HG02798 (cell line): Measurements from ENCODE around the gene HOXB13.

ENCODE experiments used
- ATAC-seq: cut with Tn5 transposase; IDR thresholded peaks from one replicate; pipeline ENCODE4 v1.9.1; 2021; ENCODE audit warnings: mild to moderate bottlenecking; ENCODE audit not compliant: unreplicated experiment, poor library complexity

Gene HOXB13

DNA sequence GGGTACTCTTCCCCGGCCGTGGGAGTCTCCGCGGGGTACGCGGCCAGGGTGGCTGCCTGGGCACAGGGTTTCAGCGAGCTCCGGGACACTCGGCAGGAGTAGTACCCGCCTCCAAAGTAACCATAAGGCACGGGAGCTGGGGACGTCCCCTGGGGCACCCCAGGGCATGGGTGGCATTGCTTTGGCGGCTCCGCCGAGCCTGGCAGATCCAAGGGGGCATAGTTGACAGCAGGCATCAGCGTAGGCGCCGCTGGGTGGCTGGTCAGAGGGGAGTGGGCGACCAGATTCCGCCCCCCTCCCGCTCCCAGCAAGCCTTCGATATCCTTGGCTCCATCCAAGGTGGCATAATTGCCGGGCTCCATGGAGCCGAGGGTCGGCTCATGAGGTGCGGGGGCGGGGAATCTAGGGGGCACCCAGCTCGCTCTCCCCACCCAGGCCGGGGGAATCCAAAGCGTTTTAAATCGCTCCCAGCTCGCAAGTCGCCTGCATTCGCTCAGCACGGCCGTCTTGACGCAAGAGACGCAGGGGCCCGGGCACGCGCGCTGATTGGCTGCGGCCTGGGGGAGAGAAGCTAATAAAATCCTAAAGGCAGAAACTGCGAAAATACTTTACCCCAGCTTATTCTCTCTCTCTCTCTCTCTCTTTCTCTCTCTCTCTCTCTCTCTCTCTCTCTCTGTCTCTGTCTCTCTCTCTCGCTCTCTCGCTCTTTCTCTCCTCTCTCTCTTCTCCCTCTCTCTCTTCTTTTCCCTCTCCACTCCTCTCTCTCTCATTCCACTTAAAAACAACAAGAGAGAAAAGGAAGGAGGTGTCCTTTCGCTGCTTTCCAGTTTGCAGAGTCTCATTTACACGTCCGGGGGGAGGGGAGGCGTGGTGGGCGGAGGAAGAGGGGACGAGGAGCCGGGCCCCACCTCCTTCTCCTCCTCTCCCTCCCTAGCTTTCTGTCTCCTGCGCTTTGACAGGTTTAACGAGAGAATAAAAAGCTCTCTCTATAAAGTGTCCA, at the start of gene HOXB13:
HOXB13 (minus strand) TSS at position 519 of the 1,000 bp plus-strand sequence; CDS start at position 362, 157 bp downstream.
- no peak for ATAC-seq

DNA sequence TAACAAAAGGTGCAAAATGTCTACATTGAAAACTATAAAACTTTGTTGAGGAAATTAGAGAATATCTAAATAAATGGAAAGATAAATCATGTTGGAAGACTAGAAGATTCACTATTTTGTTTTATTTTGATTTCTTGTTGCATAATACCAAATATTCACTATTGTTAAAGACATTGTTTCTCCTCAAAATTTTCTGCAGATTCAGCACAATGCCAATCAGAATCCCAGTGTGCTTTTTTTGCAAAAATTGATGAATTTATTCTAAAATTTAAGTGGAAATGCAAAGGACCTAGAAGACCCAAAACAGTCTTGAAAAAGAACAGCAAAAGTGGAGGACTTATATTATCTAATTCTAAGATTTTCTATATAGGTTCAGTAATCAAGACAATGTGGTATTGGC, 48.1 kb upstream of the HOXB13 start:
- no peak for ATAC-seq

DNA sequence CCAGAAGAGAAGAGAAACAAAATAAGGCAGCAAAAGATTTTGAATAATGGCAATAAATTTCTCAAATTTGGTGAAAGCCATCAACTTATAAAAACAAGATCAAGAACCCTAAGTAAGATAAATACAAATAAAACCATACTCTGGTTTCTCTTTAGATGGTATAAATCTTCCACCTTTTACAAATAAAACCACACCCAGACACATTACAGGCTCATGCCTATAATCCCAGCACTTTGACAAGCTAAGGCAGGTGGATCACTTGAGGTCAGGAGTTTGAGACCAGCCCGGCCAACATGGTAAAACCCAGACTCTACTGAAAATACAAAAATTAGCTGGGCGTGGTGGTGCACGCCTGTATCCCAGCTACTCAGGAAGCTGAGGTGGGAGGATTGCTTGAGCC, 44.7 kb upstream of the HOXB13 start:
- no peak for ATAC-seq

DNA sequence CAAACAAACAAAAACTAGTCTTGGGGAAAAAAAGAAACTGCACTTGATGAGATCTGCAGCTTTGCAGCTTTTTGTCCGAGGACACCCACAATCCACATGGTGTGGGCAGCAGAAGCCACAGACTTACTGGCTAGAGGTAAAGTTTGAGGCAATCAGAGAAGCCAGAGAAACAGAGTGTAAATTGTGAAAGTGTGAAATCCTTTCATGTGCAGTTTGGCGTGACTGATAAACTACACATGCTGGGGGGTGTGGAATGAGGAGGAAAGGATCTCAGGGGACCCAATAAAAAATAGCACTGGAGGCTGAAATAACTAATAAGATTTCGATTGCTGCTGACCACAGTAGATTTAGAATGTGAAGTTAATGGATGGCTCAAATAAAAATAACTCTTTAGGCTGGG, 42.4 kb upstream of the HOXB13 start:
- no peak for ATAC-seq

DNA sequence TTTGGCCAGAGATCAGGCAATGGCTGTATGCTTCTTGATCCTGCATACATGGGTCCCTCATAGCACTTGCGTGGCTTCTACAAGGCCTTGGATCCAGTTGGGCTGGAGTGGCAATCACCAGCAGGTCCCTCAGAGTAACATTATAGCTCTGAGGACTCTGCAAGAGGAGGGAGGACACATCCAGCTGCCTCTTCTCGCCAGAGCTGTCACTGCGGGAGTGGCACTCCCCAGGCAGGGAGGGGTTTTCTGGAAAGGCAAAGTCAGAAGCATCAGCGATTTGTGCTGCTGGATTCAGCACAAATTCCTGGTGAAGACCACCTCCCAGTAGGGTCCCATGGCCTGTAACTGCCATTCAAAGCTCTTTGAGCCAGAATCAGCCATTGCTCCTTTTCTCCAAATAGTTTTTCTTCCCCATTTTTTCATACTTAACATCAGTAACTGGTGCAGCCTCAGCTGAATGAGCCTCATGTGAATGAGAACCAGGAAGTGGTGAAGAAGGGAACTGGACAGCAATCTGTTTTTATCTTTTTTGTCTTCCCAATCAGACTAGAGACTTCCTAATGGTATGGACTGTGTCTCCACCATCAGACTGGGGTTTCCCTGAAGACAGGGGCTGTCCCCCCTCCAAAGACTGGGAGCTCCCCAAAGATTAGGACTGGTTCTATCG, 40.6 kb upstream of the HOXB13 start:
- ATAC-seq: no peak

DNA sequence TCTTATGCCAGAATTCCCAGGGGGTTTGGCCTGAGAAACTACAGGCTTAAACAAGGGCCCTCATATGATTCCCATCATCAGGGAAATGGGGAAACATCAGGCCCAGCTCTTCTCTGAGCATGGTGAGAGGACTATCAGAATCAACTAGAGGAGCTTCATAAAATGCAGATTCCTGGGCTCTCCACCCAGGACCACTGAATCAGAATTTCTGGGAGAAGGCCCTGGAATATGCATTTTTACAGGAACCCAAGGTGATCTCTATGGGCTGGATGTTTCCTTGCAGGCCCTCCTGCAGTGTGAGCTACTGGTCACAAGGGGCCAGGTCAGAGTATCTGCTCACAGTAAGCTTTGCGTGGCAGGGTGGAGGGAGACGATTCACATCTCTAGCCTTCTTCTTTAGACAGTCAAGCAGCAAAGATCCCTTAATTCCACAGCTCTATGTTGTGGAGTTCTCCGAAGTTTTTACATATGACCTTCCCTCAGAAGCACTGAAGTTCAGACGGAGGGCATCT, 38.8 kb upstream of the HOXB13 start:
- no peak for ATAC-seq

DNA sequence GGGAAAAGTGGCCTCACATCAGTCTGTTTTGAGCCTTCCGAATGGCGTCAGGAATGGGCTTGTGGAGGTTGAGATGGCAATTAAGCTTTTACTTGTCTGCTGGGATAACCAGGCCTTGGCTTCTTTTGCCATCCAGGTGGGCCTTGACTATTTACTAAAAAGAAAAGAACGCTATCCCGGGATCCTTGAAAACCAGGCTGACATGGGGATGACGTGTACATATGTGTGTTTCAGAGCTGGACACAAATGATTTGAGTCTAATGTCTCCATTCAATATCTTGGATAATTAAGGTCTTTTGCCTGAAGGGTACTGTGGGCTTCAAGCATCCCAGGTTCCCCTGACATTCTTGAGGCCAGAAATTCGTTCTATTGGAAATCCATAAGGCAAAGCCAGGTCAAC, 32.6 kb upstream of the HOXB13 start:
- no peak for ATAC-seq

DNA sequence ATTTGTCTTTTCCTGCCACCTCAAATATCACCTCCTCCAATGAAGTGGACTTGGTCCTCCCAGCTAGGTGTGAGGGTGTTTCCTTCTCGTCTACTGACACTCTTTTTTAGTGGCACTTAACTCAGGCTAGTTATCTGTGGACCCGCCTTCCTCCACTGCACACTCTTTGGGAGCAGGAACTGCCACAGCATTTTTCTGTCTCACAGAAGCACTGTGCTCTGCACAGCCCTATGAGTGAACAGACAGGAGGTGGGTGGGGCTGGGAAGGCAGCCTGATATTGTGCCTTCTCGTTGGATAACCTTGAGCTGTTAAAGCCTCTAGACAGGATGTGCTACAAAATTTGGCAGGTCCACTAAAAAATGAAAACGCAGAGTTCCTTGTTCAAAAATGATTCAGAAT, 31.9 kb upstream of the HOXB13 start:
- no peak for ATAC-seq

DNA sequence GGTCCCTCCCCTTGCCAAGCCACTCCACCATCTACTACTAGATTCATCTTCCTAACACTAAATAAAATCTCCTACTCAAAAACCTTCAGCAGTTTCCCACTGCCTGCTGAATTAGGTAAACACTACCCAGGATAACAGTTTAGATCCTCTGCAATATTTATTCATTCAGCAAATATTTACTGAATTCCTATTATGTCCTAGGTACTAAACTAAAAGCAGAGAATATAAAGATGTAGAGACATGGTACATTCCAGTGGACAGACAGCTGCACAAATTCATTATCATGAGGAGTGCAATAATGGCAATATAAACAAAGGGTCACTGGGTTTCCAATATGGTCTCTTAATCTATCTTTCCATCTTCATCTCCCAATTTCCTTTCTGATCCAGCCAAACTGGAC, 30.7 kb upstream of the HOXB13 start:
- no peak for ATAC-seq

DNA sequence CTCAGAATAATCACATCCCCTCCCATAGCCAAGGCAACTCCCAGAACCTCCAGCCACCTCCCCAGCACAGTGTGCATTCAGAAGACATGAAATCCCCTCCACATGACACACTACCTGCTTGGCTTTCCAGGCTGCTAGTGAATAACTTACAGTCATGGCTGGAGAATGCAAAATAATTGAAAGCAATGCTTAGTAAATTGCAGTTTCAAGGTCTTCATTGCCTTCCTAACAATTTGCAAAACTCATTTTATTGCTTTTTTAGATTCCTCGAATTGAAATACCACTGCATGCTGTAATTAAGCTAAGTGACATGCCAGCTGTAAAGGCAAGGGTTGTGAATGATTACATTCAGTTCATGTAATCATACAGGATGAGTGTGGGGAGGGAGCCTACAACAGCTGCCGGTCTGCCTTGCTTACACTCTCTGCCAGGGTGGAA, 29.0 kb upstream of the HOXB13 start:
- ATAC-seq: no peak

DNA sequence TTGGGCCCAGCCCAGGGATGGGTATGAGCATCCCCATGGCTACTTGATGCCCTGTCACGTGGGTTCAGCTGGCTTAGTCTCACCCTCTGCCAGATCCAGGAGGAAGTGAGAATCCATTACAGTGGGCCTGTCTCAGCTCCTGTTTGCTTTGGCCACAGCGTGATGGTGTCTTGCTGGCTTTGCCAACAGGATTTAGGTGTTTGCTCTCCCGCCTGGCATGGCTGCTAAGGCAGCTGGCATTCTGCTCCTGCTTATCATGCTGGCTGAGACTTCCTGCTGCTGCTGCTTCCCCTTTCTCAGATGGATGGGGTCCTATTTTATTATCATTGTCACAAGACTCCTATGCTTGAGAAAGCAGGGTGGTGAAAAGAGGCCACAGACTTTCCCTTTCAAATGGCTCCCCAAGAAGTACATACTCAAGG, 28.3 kb upstream of the HOXB13 start:
- ATAC-seq: no peak

DNA sequence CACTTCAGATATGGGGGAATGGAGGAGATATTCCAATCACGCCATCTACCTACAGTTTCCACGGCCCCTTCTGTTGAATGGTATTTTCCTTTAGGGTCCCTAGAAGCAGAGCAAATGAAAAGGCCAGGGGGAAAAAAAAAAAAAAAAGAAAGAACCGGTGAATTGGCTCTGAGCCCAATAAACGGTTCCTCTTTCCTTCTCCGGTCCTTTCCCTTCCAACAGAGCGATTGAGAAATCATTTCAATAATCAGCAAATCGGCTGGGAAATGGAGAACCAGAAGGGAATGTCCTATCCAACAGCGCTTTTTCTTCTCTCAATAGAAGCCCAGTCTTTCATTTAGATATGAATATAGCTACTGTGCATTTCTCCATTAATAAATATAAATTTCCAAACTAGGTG, 26.8 kb upstream of the HOXB13 start:
- ATAC-seq: no peak

DNA sequence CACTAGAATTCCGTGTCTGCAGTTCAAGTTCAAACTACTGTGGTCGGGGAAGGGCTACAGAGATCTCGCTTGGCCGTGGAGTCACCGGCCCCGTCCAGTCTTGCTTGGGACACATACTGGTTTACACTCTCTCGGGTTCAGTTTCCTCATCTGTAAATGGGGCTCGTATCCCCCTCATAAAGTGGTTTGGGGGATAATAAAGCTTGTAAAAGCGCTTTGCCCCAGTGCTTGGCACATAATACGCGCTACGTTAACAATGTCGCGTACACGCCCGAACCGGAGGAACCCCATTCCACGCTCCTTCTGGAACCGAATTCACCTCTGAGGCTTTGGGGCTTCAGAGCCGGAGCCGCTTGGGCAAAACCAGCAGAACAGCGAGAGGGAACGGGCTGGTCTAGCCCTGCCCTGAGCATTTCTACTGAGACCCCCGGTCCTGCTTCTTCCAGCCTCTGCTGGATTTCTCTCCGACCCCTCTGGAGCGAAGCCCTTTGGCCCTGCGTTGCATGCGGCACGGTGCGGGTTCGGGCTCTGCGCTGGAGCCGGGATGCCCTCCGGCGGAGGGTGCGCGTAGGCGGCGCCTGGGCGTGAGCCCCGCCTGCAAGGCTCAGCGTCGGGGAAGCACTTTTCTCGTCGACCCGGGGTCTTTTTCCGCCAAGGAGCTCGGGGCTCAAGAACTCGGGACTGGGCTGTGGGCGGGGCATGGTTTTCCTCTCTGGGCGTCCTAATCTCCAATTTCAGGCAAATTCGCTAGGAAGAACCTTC, 26.1 kb upstream of the HOXB13 start:
- ATAC-seq: no peak

DNA sequence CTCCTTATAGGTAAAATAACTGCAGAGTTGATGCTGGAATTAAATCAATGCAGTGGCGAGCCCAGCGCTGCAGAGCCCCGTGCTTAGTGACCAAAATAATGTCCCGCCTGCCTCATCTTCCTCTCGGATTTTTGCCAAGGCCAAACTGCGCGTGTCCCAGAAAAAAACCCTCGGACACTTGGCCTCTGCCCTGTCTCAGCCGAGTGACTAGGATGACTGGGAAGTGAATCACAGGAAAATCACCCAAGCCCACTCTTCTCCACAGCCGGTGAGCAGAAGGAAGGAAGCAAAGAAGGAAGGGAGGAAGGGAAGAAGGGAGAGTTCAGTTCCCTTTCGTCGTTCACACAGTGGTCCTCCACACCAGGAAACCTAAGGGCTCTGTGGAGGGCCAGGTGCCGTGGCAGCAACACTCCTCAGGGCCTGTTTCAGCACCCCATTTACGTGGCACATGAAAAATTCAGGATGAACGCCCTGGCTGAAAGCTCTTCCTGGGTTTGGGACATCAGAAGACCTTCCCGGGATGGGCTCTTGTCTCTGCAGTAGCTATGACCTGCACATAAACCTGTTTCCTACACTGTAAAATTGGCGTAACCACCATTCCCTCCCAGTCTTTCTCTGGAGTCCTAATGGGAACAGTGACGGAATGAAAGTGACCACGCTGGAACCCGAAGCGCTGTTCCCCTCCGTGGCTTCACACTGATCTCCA, 25.4 kb upstream of the HOXB13 start:
- no peak for ATAC-seq

DNA sequence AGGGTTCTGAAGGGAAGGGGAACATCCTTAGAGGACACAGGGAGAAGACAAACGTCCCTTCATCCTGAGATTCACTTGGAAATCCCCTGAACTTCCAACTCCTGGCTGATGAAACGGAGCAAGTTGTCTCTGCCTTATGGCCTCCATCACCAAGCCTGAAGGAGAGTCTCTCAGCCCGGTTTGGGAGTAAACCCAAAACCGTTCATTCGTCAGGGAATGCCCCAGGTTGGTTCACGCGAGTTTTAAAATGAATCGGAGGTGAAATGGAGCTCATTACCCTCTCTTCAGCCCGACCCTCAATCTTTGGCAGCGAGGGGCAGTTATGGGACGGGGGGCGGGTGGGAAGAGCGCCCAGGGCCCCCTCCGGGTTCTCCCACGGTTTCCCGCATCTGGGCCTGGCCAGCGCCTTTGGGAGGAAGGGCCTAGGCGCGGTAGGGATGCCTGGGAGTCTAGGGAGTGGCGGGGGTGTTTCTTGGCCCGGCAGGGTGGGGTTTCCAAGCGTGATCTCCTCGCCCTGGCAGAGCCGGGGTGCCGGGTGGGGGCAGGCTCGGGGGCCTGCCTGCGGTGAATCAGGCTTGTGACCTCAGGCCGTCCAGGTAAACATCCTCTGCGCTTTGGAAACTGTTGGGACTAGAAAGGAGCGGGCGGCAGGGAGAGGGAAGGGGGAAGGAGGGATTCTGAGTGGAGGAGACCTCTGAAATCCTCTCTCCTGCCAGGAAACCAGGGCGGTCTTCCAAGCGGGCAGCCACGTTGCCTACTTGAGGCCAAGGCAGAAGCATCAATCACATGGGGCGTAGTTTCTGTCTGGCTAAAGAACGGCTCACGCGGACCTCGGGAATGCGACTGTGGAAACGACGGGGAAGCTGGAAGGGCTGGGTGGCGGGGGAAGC, 24.1 kb upstream of the HOXB13 start:
- no peak for ATAC-seq

DNA sequence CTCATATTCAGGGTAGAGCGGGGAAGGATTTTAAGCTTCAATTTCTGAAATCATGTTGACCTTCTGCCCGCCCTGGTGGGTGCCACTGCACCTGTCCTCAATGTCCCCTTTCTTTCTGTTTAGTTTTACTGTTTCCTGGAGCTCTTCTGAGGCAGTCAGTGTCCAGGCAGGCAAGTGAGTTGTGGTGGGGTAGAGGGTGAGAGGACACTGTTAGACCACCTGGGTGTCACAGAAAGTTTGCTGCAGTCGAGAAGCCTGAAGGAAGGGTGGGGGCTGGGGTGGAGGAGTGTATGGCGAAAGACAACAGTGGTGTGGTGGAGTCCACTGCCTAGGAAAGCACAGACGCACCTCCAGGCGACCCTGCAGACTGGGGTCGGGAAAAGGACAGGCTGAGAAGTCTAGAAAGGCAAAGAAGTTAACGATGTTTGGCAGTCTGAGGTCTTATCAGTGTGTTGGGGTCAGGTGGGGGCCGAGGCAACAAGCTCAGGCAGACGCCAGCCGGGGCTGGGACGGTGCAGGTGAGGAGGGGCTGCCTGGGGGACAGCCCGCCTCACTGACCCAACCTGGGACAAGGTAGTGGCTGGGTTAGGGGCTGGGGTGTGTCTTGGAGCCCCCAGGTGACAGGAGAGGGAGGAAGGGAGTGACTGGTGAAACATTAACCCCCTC, 23.3 kb upstream of the HOXB13 start:
- no peak for ATAC-seq

DNA sequence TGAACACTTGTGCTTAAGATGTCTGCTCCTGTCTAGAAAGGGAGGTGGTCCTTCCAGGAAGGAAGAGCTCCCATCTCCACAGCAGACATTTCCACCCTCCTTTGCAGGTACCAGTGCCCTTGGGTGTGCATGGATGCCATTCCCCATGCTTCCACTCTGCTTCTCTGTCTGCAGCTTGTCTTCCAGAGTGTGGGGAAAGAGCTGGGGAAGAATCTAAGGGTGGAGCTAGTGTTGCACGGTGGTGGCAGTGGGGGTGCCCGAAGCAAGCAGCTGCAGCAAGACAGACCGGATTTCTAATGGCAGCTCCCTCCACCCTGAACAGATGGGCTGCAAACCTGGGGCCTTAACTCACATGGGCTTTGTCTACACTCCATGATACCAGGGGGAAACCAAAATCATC, 22.6 kb upstream of the HOXB13 start:
- no peak for ATAC-seq
